HCT116 (cell line): Measurements from ENCODE around the gene PCIF1.

Experiments used
- ATF3 ChIP-seq: IDR thresholded peaks from 2 replicates; pipeline ENCODE4 v1.6.1; 2012
- CTCF ChIP-seq, 3 experiments: fragments of 200-600 bp in 1 of 3; sonication (generic) in 1 of 3; IDR thresholded peaks in 2 of 3; conservative IDR thresholded peaks in 1 of 3; 2 replicates each; pipeline ENCODE4 v1.5.1; 2012 to 2017; ENCODE audit warnings: low read depth in 2 of 3, low read length in 2 of 3, antibody characterized with exemption in 1 of 3, borderline replicate concordance in 1 of 3, control low read depth in 1 of 3, mild to moderate bottlenecking in 1 of 3, mixed read lengths in 1 of 3, mixed run types in 1 of 3, moderate library complexity in 1 of 3; ENCODE audit not compliant: insufficient read depth in 1 of 3
- EGR1 ChIP-seq: IDR thresholded peaks from 2 replicates; pipeline ENCODE4 v1.6.1; 2012; ENCODE audit warnings: low read depth
- EZH2 ChIP-seq: fragments of 200-600 bp; sonication (generic); IDR thresholded peaks from 2 replicates; pipeline ENCODE4 v1.6.1; 2017; ENCODE audit warnings: antibody characterized with exemption, mixed run types
- EZH2phosphoT487 ChIP-seq: fragments of 200-600 bp; IDR thresholded peaks from 2 replicates; pipeline ENCODE4 v1.6.1; 2018; ENCODE audit warnings: antibody characterized with exemption, borderline replicate concordance
- FOSL1 ChIP-seq: IDR thresholded peaks from 2 replicates; pipeline ENCODE4 v1.6.1; 2012; ENCODE audit warnings: low read depth
- POLR2A ChIP-seq: IDR thresholded peaks from 2 replicates; pipeline ENCODE4 v1.7.0; 2011; ENCODE audit warnings: borderline replicate concordance; ENCODE audit not compliant: insufficient read depth, insufficient read length; ENCODE audit errors: extremely low read depth
- POLR2AphosphoS5 ChIP-seq: IDR thresholded peaks from 2 replicates; pipeline ENCODE4 v1.6.1; 2011; ENCODE audit warnings: mild to moderate bottlenecking, low read depth, low read length, moderate library complexity
- REST ChIP-seq: IDR thresholded peaks from 2 replicates; pipeline ENCODE4 v1.6.1; 2012; ENCODE audit warnings: low read depth
- SIN3A ChIP-seq: IDR thresholded peaks from 2 replicates; pipeline ENCODE4 v1.6.1; 2012; ENCODE audit warnings: low read depth
- TCF7L2 ChIP-seq: IDR thresholded peaks from 2 replicates; pipeline ENCODE4 v1.7.0; 2011; ENCODE audit warnings: borderline replicate concordance, inconsistent platforms; ENCODE audit not compliant: insufficient read depth, insufficient read length; ENCODE audit errors: extremely low read depth
- YY1 ChIP-seq: IDR thresholded peaks from 2 replicates; pipeline ENCODE4 v1.6.1; 2011; ENCODE audit warnings: low read length, low read depth, moderate library complexity, mild to moderate bottlenecking; ENCODE audit not compliant: insufficient replicate concordance; ENCODE audit errors: extremely low read depth
- ZNF274 ChIP-seq: fragments of 200-500 bp; sonication (Bioruptor generic); IDR thresholded peaks from 2 replicates; pipeline ENCODE4 v1.6.1; 2014; ENCODE audit warnings: mild to moderate bottlenecking, low read depth, low read length, inconsistent platforms

GRCh38 chr20:45940469-45940868 is 6.0 kb downstream of the PCIF1 start:
- no peak for TF ChIP-seq CTCF (IDR thresholded peaks at IDR 0.05 in 2 of 3, conservative IDR thresholded peaks at IDR 0.05 in 1 of 3; ENCODE audit: borderline replicate concordance in 1 of 3, insufficient read depth in 1 of 3, low read depth in 2 of 3, low read length in 2 of 3)
- no peak for TF ChIP-seq POLR2A
- no peak for TF ChIP-seq EZH2
- no peak for TF ChIP-seq EZH2phosphoT487
- TF ChIP-seq SIN3A, result no peak
- TF ChIP-seq TCF7L2, result no peak
- no peak for TF ChIP-seq REST
- TF ChIP-seq POLR2AphosphoS5, result no peak
- no peak for TF ChIP-seq YY1
- TF ChIP-seq FOSL1, result no peak
- no peak for TF ChIP-seq ATF3
- TF ChIP-seq EGR1, result no peak
- no peak for TF ChIP-seq ZNF274
